Lung (tissue), 12 donors: Measurements from ENCODE around the gene RCOR1. TPM values are rescaled to one million over a fixed set of nuclear protein-coding genes. Genes with fewer than 3 reads are reported as not detected.
A peak's percentile ranks its signal among the peaks of the same experiment; 100 is the strongest.

ENCODE experiments used
- ATAC-seq: fragments of 200-7000 bp; cut with Tn5 transposase; one replicate; pipeline ENCODE4 v1.9.1; 2020; ENCODE audit warnings: moderate number of reproducible peaks; ENCODE audit not compliant: insufficient read depth, low FRiP score
- DNase-seq, 3 donors: peaks; one replicate each; pipeline ENCODE4 v3.0.0-alpha.2; 2013 to 2017
- H3K27ac ChIP-seq, 2 donors: one replicate each; pipeline ENCODE4 v1.5.1; 2013; ENCODE audit warnings: mild to moderate bottlenecking in 2 of 2, moderate library complexity in 2 of 2, control low read depth in 1 of 2, inconsistent platforms in 1 of 2, low read depth in 1 of 2, low read length in 1 of 2
- H3K27me3 ChIP-seq, 3 donors: one replicate each; pipeline ENCODE4 v1.5.1; 2013; ENCODE audit warnings: low read length in 2 of 3; ENCODE audit not compliant: control insufficient read depth in 3 of 3, insufficient read depth in 3 of 3
- H3K36me3 ChIP-seq, 4 donors: one replicate each; pipeline ENCODE4 v1.5.1; 2013; ENCODE audit warnings: low read length in 4 of 4, mild to moderate bottlenecking in 1 of 4, moderate library complexity in 1 of 4; ENCODE audit not compliant: control insufficient read depth in 4 of 4, insufficient read depth in 4 of 4
- H3K4me1 ChIP-seq, 5 donors: one replicate each; pipeline ENCODE4 v1.5.1; 2013; ENCODE audit warnings: low read length in 5 of 5, mild to moderate bottlenecking in 2 of 5, moderate library complexity in 1 of 5; ENCODE audit not compliant: control insufficient read depth in 5 of 5, insufficient read depth in 5 of 5
- H3K4me3 ChIP-seq: one replicate; pipeline ENCODE4 v1.5.1; 2013; ENCODE audit warnings: mild to moderate bottlenecking, control low read depth, moderate library complexity
- H3K9ac ChIP-seq, 2 donors: one replicate each; pipeline ENCODE4 v1.5.1; 2013; ENCODE audit warnings: low read length in 2 of 2, control low read depth in 1 of 2; ENCODE audit not compliant: insufficient read depth in 1 of 2
- H3K9me3 ChIP-seq, 4 donors: one replicate each; pipeline ENCODE4 v1.5.1; 2013; ENCODE audit warnings: low read length in 3 of 4, mild to moderate bottlenecking in 1 of 4, moderate library complexity in 1 of 4; ENCODE audit not compliant: control insufficient read depth in 4 of 4, insufficient read depth in 3 of 4
- WGBS, 2 donors: extraction: QIAGEN DNeasy Blood & Tissue Kit; methylation state at CpG; one replicate each; pipeline ENCODE4 v1.1.7; 2013; 5-methylcytosine and 5-hydroxymethylcytosine counted together
- polyA plus RNA-seq, 2 donors: library from polyadenylated mRNA; stranded (reverse); fragments of 200-250 nt; gene quantifications; one replicate each; pipeline ENCODE4 v1.2.1, GENCODE V29; 2013
- total RNA-seq, 2 donors: library from RNA; depleted of rRNA in 1 of 2; stranded (reverse); fragments of >200 nt in 1 of 2; gene quantifications; one replicate each; pipeline ENCODE4 v1.2.1, GENCODE V29; 2014 to 2021
- TF ChIP-seq, protein P1 (sequence below): IDR thresholded peaks from 2 replicates; pipeline ENCODE4 v1.5.1; 2012; ENCODE audit warnings: mild to moderate bottlenecking; ENCODE audit errors: control extremely low read depth, extremely low read depth
- donor health status: control.
- donor health status: control.
- donor health status: Bipolar disorder and iron deficiency.
- donor health status: healthy.
- donor health status: DM: yes; HTN: yes; CAD: no.

Gene RCOR1
- total and polyA plus RNA-seq, 4 donors: 7.9 to 63.9 (median 22.4) TPM

DNA sequence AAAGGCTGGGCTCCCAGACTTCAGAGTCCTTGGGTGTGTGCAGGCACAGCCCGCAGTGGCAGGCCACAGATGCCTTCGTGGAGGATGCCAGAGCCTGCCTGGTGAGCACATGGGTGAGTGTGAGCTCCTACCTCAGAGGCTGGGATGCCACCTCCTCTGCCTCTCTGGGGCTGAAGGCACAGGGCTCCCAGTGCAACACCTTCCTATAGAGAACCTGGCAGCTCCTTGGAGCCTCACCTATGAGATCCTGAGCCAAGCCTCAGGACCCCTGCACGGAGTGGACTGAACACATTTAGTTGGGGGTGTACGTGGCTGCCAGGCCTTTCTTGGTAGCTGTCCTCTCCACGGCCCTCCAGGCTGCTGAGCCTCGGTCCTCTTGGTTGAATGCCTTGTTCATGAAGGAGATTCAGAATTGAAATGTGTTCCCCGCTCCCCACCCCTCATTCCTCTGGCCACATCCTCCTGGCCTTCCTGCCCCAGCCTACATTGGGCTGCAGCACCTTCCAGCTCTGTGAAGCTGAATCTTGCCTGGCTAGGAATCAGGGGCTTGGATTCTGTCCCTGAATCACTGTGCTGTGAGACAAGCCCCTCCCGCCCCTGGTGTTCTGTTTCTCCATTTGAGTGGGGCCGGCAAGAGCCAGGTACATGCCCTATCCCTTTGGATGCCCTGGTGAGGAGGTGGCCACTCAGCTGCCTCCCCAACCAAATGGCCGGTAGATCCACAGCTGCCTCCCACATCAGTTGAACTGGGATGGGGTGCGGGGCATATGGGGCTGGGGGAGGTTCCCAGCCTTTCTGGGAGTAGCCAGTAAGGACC, 146.1 kb downstream of the RCOR1 start:
- DNase-seq (no peak), ATAC-seq (peak; percentile 20)
- Histone ChIP-seq H3K4me1 (no peaks in the 10 kb centered on the region), H3K36me3 (peaks cover 0 to 19% (median 6%) of the 10 kb centered on the region in 4 donors), H3K27me3 (no peaks in the 10 kb centered on the region), H3K9me3 (peaks cover 0 to 5% (median 4%) of the 10 kb centered on the region in 4 donors), H3K27ac (no peak overlapping the region), H3K9ac (no peak overlapping the region), H3K4me3 (no peak overlapping the region)
- TF ChIP-seq, protein P1, sequence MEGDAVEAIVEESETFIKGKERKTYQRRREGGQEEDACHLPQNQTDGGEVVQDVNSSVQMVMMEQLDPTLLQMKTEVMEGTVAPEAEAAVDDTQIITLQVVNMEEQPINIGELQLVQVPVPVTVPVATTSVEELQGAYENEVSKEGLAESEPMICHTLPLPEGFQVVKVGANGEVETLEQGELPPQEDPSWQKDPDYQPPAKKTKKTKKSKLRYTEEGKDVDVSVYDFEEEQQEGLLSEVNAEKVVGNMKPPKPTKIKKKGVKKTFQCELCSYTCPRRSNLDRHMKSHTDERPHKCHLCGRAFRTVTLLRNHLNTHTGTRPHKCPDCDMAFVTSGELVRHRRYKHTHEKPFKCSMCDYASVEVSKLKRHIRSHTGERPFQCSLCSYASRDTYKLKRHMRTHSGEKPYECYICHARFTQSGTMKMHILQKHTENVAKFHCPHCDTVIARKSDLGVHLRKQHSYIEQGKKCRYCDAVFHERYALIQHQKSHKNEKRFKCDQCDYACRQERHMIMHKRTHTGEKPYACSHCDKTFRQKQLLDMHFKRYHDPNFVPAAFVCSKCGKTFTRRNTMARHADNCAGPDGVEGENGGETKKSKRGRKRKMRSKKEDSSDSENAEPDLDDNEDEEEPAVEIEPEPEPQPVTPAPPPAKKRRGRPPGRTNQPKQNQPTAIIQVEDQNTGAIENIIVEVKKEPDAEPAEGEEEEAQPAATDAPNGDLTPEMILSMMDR: no peak
- 91 to 95% methylated on average over 11 of the region's 11 CpGs for WGBS, 2 donors

DNA sequence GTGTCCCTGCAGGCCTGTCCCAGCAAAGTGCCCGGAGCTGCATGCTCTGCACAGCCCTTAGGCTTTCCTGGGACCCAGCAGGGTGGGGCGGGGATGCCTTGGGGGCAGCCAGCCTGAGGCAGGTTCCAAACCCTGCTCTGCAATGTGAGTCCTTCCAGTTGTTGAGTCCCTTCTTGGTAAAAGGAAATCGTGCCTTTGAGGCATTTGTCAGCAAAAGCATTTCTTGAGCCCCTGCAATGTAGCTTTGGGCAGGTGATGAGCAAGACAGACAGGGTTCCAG, 146.7 kb downstream of the RCOR1 start:
- no peak overlapping the region for H3K4me3 ChIP-seq
- TF ChIP-seq, protein P1: no peak
- no peaks in the 10 kb centered on the region for H3K27me3 ChIP-seq
- ATAC-seq (no peak), DNase-seq (no peak)
- H3K36me3 ChIP-seq: peaks cover 0 to 19% (median 4%) of the 10 kb centered on the region in 4 donors
- peaks cover 0 to 5% (median 4%) of the 10 kb centered on the region in 4 donors for H3K9me3 ChIP-seq
- H3K27ac ChIP-seq: no peak overlapping the region
- no peak overlapping the region for H3K9ac ChIP-seq
- no peaks in the 10 kb centered on the region for H3K4me1 ChIP-seq
- WGBS, 2 donors: 83 to 89% methylated on average over 3 of the region's 3 CpGs

DNA sequence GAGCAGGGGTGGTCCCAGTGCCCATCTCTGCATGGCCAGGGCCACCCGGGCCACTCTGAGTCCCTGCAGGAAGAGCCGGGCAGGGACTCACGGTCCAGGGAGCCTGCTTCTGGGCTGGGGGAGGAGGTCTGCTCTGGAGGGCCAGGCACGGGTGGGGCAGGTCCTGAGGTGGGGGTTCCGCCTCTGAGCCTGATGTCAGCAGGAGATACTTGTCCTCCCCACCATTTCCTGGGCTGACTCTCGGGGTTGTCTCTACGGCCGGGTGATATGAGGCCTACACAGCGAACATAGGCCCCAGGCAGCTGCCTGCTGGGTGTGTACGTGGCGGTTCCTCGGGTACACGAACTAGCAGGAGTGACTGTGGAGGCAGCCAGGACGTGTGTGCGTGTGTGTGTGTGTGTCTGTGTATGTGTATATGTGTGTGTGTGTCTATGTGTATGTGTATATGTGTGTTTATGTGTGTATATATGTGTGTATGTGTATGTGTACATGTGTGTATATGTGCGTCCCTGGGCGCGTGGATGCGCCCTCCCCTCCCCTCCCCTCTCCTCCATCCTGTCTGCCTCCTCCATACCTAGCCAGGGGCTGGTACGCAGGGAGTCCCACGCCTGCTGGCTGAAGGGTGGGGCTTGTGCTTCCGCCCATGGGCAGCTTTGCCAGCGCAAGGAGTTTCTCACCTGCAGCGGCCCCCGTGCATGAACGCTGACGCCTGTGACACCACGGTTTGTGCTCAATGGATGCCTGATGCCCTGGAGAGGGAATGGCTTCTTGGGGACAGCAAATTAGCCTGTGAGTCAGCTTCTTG, 154.4 kb downstream of the RCOR1 start:
- H3K4me3 ChIP-seq: no peak overlapping the region
- H3K36me3 ChIP-seq: peaks cover 0 to 8% (median 0%) of the 10 kb centered on the region in 4 donors
- TF ChIP-seq, protein P1: no peak
- H3K9ac ChIP-seq: no peak overlapping the region
- H3K27me3 ChIP-seq: no peaks in the 10 kb centered on the region
- no peak for DNase-seq
- H3K27ac ChIP-seq: no peak overlapping the region
- ATAC-seq: no peak
- 93 to 97% methylated on average over 28 of the region's 28 CpGs for WGBS, 2 donors
- no peaks in the 10 kb centered on the region for H3K4me1 ChIP-seq
- peaks cover 0 to 4% (median 2%) of the 10 kb centered on the region in 4 donors for H3K9me3 ChIP-seq
